ENCODE data around the gene DNAAF9. TPM values are rescaled to one million over a fixed set of nuclear protein-coding genes. Genes with fewer than 3 reads are reported as not detected.

DNAAF9 gene
- total RNA-seq, 1 donor from 2014 or later, result 18.6 TPM

GRCh38 chr20:3398681-3399252 lies 8.7 kb downstream of the DNAAF9 start:
- TF ChIP-seq CTCF (IDR thresholded peaks at IDR 0.05; ENCODE audit: insufficient read depth, low read depth, low read length) (no peak), EZH2 (IDR thresholded peaks at IDR 0.05; ENCODE audit: insufficient read depth, low read length) (no peak)
- Histone ChIP-seq H3K79me2 (ENCODE audit: insufficient read depth, low read length) (peaks cover 95% of the 10 kb centered on the region), H4K20me1 (ENCODE audit: insufficient read depth, low read length) (peaks cover 82% of the 10 kb centered on the region), H3K27me3 (ENCODE audit: insufficient read depth, low read length) (no peaks in the 10 kb centered on the region), H3K4me1 (ENCODE audit: insufficient read depth, low read length) (peaks cover 4% of the 10 kb centered on the region), H3K9ac (ENCODE audit: low read length) (no peak overlapping the region), H3K36me3 (ENCODE audit: insufficient read depth, low read length) (no peaks in the 10 kb centered on the region), H3K27ac (ENCODE audit: low read depth, low read length) (no peak overlapping the region), H3K9me3 (ENCODE audit: insufficient read depth, low read depth, low read length) (no peaks in the 10 kb centered on the region), H2AFZ (ENCODE audit: low read depth, low read length) (no peak overlapping the region), H3K4me2 (ENCODE audit: low read length) (no peak overlapping the region), H3K4me3 (ENCODE audit: insufficient read depth, low read depth, low read length) (no peak overlapping the region)
- DNase-seq (ENCODE audit: low read depth), result peak; percentile 48
- FAIRE-seq, result peak; percentile 49
- Mint-ChIP-seq H3K4me3 (ENCODE audit: unreplicated experiment) (no peak overlapping the region), H3K36me3 (ENCODE audit: low read depth, unreplicated experiment) (peaks cover 4% of the 10 kb centered on the region), H3K27me3 (ENCODE audit: low read depth, unreplicated experiment) (no peaks in the 10 kb centered on the region), H3K27ac (ENCODE audit: unreplicated experiment) (no peak overlapping the region), H3K4me1 (ENCODE audit: low read depth, unreplicated experiment) (peaks cover 7% of the 10 kb centered on the region), H3K9me3 (ENCODE audit: unreplicated experiment) (peaks cover 4% of the 10 kb centered on the region)

GRCh38 chr20:3396492-3396891 lies 11.0 kb downstream of the DNAAF9 start:
- Mint-ChIP-seq H3K4me1 (ENCODE audit: low read depth, unreplicated experiment) (peaks cover 7% of the 10 kb centered on the region), H3K9me3 (ENCODE audit: unreplicated experiment) (peaks cover 4% of the 10 kb centered on the region), H3K36me3 (ENCODE audit: low read depth, unreplicated experiment) (peaks cover 4% of the 10 kb centered on the region), H3K27me3 (ENCODE audit: low read depth, unreplicated experiment) (no peaks in the 10 kb centered on the region), H3K27ac (ENCODE audit: unreplicated experiment) (no peak overlapping the region), H3K4me3 (ENCODE audit: unreplicated experiment) (no peak overlapping the region)
- H4K20me1 ChIP-seq (ENCODE audit: insufficient read depth, low read length), result peaks cover 76% of the 10 kb centered on the region
- no peak overlapping the region for H3K4me3 ChIP-seq (ENCODE audit: insufficient read depth, low read depth, low read length)
- H3K9ac ChIP-seq (ENCODE audit: low read length), result no peak overlapping the region
- no peaks in the 10 kb centered on the region for H3K27me3 ChIP-seq (ENCODE audit: insufficient read depth, low read length)
- no peak overlapping the region for H3K27ac ChIP-seq (ENCODE audit: low read depth, low read length)
- no peak overlapping the region for H3K4me2 ChIP-seq (ENCODE audit: low read length)
- H3K36me3 ChIP-seq (ENCODE audit: insufficient read depth, low read length), result no peaks in the 10 kb centered on the region
- H2AFZ ChIP-seq (ENCODE audit: low read depth, low read length), result no peak overlapping the region
- H3K4me1 ChIP-seq (ENCODE audit: insufficient read depth, low read length), result peaks cover 4% of the 10 kb centered on the region
- H3K79me2 ChIP-seq (ENCODE audit: insufficient read depth, low read length), result peaks cover 95% of the 10 kb centered on the region
- no peaks in the 10 kb centered on the region for H3K9me3 ChIP-seq (ENCODE audit: insufficient read depth, low read depth, low read length)
- TF ChIP-seq EZH2 (IDR thresholded peaks at IDR 0.05; ENCODE audit: insufficient read depth, low read length) (no peak), CTCF (IDR thresholded peaks at IDR 0.05; ENCODE audit: insufficient read depth, low read depth, low read length) (no peak)
- DNase-seq (ENCODE audit: low read depth) (no peak), FAIRE-seq (no peak)

- Mint-ChIP-seq H3K27me3 (ENCODE audit: low read depth, unreplicated experiment) (no peaks in the 10 kb centered on the region), H3K4me3 (ENCODE audit: unreplicated experiment) (no peak overlapping the region), H3K27ac (ENCODE audit: unreplicated experiment) (no peak overlapping the region), H3K9me3 (ENCODE audit: unreplicated experiment) (peaks cover 4% of the 10 kb centered on the region), H3K4me1 (ENCODE audit: low read depth, unreplicated experiment) (no peaks in the 10 kb centered on the region), H3K36me3 (ENCODE audit: low read depth, unreplicated experiment) (peaks cover 4% of the 10 kb centered on the region)
- no peak overlapping the region for H3K27ac ChIP-seq (ENCODE audit: low read depth, low read length)
- no peaks in the 10 kb centered on the region for H3K9me3 ChIP-seq (ENCODE audit: insufficient read depth, low read depth, low read length)
- no peaks in the 10 kb centered on the region for H3K27me3 ChIP-seq (ENCODE audit: insufficient read depth, low read length)
- H3K9ac ChIP-seq (ENCODE audit: low read length), result no peak overlapping the region
- FAIRE-seq (no peak), DNase-seq (ENCODE audit: low read depth) (no peak)
- no peak overlapping the region for H3K4me3 ChIP-seq (ENCODE audit: insufficient read depth, low read depth, low read length)
- no peaks in the 10 kb centered on the region for H3K36me3 ChIP-seq (ENCODE audit: insufficient read depth, low read length)
- peaks cover 77% of the 10 kb centered on the region for H4K20me1 ChIP-seq (ENCODE audit: insufficient read depth, low read length)
- no peak overlapping the region for H3K4me2 ChIP-seq (ENCODE audit: low read length)
- H3K4me1 ChIP-seq (ENCODE audit: insufficient read depth, low read length), result no peaks in the 10 kb centered on the region
- peaks cover 94% of the 10 kb centered on the region for H3K79me2 ChIP-seq (ENCODE audit: insufficient read depth, low read length)
- no peak for TF ChIP-seq CTCF (IDR thresholded peaks at IDR 0.05; ENCODE audit: insufficient read depth, low read depth, low read length)
- no peak for TF ChIP-seq EZH2 (IDR thresholded peaks at IDR 0.05; ENCODE audit: insufficient read depth, low read length)
- no peak overlapping the region for H2AFZ ChIP-seq (ENCODE audit: low read depth, low read length)
Measured at GRCh38 chr20:3392756-3393155, 14.7 kb downstream of the DNAAF9 start.
